ENCODE measurements around the gene MED26. TPM values are rescaled to one million over a fixed set of nuclear protein-coding genes. Genes with fewer than 3 reads are reported as not detected.
A peak's percentile ranks its signal among the peaks of the same experiment; 100 is the strongest.

MED26 gene
- total RNA-seq, 1 donor from 2014 or later, result 15.0 TPM

DNA sequence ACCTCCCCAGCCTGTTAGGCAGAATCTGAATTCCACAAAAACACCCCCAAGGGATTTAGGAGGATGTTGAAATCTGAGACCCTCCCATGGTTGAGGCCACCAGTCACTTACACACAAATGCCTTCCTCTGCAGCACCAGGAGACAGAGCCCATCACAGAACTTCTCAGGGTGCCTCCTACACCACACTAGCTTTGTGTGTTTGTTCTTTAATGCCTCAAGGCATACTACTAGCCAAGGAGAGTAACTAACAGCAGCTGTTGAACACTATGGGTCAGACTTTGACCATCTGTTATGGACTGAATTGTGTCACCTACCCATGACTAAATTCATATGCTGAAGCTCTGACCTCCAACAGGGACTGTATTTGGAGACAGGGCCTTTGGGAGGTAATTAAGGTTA, 9.5 kb upstream of the MED26 start:
- Mint-ChIP-seq H3K4me1 (ENCODE audit: low read depth, unreplicated experiment) (no peaks in the 10 kb centered on the region), H3K27ac (ENCODE audit: unreplicated experiment) (no peak overlapping the region), H3K9me3 (ENCODE audit: unreplicated experiment) (no peaks in the 10 kb centered on the region), H3K4me3 (ENCODE audit: unreplicated experiment) (no peak overlapping the region), H3K27me3 (ENCODE audit: low read depth, unreplicated experiment) (no peaks in the 10 kb centered on the region), H3K36me3 (ENCODE audit: low read depth, unreplicated experiment) (peaks cover 14% of the 10 kb centered on the region)
- H3K36me3 ChIP-seq (ENCODE audit: insufficient read depth, low read length), result peaks cover 14% of the 10 kb centered on the region
- H3K27ac ChIP-seq (ENCODE audit: low read depth, low read length), result no peak overlapping the region
- H4K20me1 ChIP-seq (ENCODE audit: insufficient read depth, low read length), result peaks cover 41% of the 10 kb centered on the region
- H3K9ac ChIP-seq (ENCODE audit: low read length), result no peak overlapping the region
- H3K4me3 ChIP-seq (ENCODE audit: insufficient read depth, low read depth, low read length), result no peak overlapping the region
- no peak for TF ChIP-seq EZH2 (IDR thresholded peaks at IDR 0.05; ENCODE audit: insufficient read depth, low read length)
- TF ChIP-seq, protein P1, sequence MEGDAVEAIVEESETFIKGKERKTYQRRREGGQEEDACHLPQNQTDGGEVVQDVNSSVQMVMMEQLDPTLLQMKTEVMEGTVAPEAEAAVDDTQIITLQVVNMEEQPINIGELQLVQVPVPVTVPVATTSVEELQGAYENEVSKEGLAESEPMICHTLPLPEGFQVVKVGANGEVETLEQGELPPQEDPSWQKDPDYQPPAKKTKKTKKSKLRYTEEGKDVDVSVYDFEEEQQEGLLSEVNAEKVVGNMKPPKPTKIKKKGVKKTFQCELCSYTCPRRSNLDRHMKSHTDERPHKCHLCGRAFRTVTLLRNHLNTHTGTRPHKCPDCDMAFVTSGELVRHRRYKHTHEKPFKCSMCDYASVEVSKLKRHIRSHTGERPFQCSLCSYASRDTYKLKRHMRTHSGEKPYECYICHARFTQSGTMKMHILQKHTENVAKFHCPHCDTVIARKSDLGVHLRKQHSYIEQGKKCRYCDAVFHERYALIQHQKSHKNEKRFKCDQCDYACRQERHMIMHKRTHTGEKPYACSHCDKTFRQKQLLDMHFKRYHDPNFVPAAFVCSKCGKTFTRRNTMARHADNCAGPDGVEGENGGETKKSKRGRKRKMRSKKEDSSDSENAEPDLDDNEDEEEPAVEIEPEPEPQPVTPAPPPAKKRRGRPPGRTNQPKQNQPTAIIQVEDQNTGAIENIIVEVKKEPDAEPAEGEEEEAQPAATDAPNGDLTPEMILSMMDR (IDR thresholded peaks at IDR 0.05; ENCODE audit: insufficient read depth, low read depth, low read length), result no peak
- no peak overlapping the region for H2AFZ ChIP-seq (ENCODE audit: low read depth, low read length)
- FAIRE-seq (no peak), DNase-seq (ENCODE audit: low read depth) (no peak)
- no peak overlapping the region for H3K4me2 ChIP-seq (ENCODE audit: low read length)
- peaks cover 75% of the 10 kb centered on the region for H3K79me2 ChIP-seq (ENCODE audit: insufficient read depth, low read length)
- no peaks in the 10 kb centered on the region for H3K4me1 ChIP-seq (ENCODE audit: insufficient read depth, low read length)
- H3K9me3 ChIP-seq (ENCODE audit: insufficient read depth, low read depth, low read length), result no peaks in the 10 kb centered on the region
- H3K27me3 ChIP-seq (ENCODE audit: insufficient read depth, low read length), result no peaks in the 10 kb centered on the region

DNA sequence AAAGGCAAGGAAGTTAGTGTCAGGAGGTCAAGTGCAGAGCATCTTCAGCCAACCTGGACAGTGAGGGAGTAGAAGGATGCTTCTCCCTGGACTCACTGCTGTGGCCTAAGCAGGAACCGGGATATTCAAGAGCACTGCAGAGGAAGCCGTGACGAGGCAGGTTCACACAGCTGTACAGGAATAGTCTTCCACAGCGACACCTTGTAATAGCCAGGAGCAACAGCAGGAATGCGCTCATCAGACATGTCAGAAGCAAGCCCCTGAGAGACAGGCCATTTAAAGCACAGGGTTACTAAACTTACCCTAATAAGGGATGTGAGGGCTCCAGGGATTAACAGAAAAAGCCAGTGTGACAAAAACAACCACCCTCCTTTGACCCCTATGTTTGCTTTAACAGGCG, 3.5 kb upstream of the MED26 start:
- peaks cover 3% of the 10 kb centered on the region for H3K9me3 Mint-ChIP-seq (ENCODE audit: unreplicated experiment)
- Histone ChIP-seq H3K9ac (ENCODE audit: low read length) (no peak overlapping the region), H4K20me1 (ENCODE audit: insufficient read depth, low read length) (peaks cover 20% of the 10 kb centered on the region), H3K27ac (ENCODE audit: low read depth, low read length) (no peak overlapping the region), H3K9me3 (ENCODE audit: insufficient read depth, low read depth, low read length) (peaks cover 3% of the 10 kb centered on the region), H2AFZ (ENCODE audit: low read depth, low read length) (no peak overlapping the region), H3K4me3 (ENCODE audit: insufficient read depth, low read depth, low read length) (no peak overlapping the region), H3K4me1 (ENCODE audit: insufficient read depth, low read length) (peaks cover 7% of the 10 kb centered on the region), H3K36me3 (ENCODE audit: insufficient read depth, low read length) (peaks cover 8% of the 10 kb centered on the region), H3K27me3 (ENCODE audit: insufficient read depth, low read length) (no peaks in the 10 kb centered on the region), H3K79me2 (ENCODE audit: insufficient read depth, low read length) (peaks cover 39% of the 10 kb centered on the region), H3K4me2 (ENCODE audit: low read length) (no peak overlapping the region)
- H3K4me1 Mint-ChIP-seq (ENCODE audit: low read depth, unreplicated experiment), result peaks cover 2% of the 10 kb centered on the region
- no peak for DNase-seq (ENCODE audit: low read depth)
- peaks cover 10% of the 10 kb centered on the region for H3K36me3 Mint-ChIP-seq (ENCODE audit: low read depth, unreplicated experiment)
- H3K27me3 Mint-ChIP-seq (ENCODE audit: low read depth, unreplicated experiment), result no peaks in the 10 kb centered on the region
- no peak for FAIRE-seq
- H3K4me3 Mint-ChIP-seq (ENCODE audit: unreplicated experiment), result no peak overlapping the region
- TF ChIP-seq EZH2 (IDR thresholded peaks at IDR 0.05; ENCODE audit: insufficient read depth, low read length), result no peak
- TF ChIP-seq, protein P1 (IDR thresholded peaks at IDR 0.05; ENCODE audit: insufficient read depth, low read depth, low read length), result no peak
- no peak overlapping the region for H3K27ac Mint-ChIP-seq (ENCODE audit: unreplicated experiment)

DNA sequence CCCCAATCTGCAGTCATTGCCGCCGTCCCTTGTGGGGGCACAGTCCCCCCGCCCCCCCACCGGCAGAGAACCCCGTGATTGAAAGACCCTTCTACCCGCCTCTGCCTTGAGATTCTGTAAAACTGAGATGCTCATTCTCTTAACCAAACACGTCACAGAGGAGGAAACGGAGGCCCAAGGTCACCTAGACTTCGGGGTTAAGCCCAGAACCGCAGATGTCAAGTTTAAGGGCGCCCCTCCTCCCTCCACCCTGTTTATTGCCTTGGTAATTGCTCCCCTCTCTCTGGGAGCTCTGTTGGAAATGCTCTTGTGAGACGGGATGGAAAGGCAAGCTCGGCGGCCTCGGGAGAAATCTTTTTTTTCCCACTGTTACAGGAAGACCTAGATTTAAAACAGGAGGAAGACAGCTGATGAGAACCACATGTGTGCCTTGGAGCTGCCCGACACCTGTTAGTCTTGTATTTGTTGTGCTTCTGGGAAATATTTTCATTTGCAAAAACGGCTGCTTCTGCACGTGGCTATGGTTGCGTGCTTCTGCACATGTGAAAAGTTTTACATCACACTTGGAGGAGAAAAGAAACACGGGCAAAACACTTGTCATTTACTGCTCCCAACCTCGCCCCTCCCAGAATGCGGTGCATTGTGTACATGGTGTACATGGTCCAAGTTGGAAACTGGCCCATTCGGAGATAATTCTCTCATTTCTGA, 1.1 kb upstream of the MED26 start:
- Histone ChIP-seq H3K79me2 (ENCODE audit: insufficient read depth, low read length) (peaks cover 44% of the 10 kb centered on the region), H3K4me1 (ENCODE audit: insufficient read depth, low read length) (peaks cover 10% of the 10 kb centered on the region), H3K9ac (ENCODE audit: low read length) (peak overlapping the region; percentile 93), H3K27me3 (ENCODE audit: insufficient read depth, low read length) (no peaks in the 10 kb centered on the region), H3K27ac (ENCODE audit: low read depth, low read length) (peak overlapping the region; percentile 86), H3K4me2 (ENCODE audit: low read length) (peak overlapping the region; percentile 86), H4K20me1 (ENCODE audit: insufficient read depth, low read length) (peaks cover 36% of the 10 kb centered on the region), H3K9me3 (ENCODE audit: insufficient read depth, low read depth, low read length) (peaks cover 3% of the 10 kb centered on the region), H2AFZ (ENCODE audit: low read depth, low read length) (peak overlapping the region; percentile 83), H3K36me3 (ENCODE audit: insufficient read depth, low read length) (peaks cover 9% of the 10 kb centered on the region), H3K4me3 (ENCODE audit: insufficient read depth, low read depth, low read length) (peak overlapping the region; percentile 87)
- Mint-ChIP-seq H3K9me3 (ENCODE audit: unreplicated experiment) (peaks cover 3% of the 10 kb centered on the region), H3K27ac (ENCODE audit: unreplicated experiment) (peak overlapping the region; percentile 78), H3K36me3 (ENCODE audit: low read depth, unreplicated experiment) (peaks cover 8% of the 10 kb centered on the region), H3K27me3 (ENCODE audit: low read depth, unreplicated experiment) (no peaks in the 10 kb centered on the region), H3K4me1 (ENCODE audit: low read depth, unreplicated experiment) (peaks cover 12% of the 10 kb centered on the region), H3K4me3 (ENCODE audit: unreplicated experiment) (peak overlapping the region; percentile 95)
- DNase-seq (ENCODE audit: low read depth) (no peak), FAIRE-seq (no peak)
- TF ChIP-seq EZH2 (IDR thresholded peaks at IDR 0.05; ENCODE audit: insufficient read depth, low read length), result no peak
- TF ChIP-seq, protein P1 (IDR thresholded peaks at IDR 0.05; ENCODE audit: insufficient read depth, low read depth, low read length), result no peak
